Osteoblast (primary cell): ENCODE measurements around the gene CYP26C1. TPM values are rescaled to one million over a fixed set of nuclear protein-coding genes. Genes with fewer than 3 reads are reported as not detected.
A peak's percentile ranks its signal among the peaks of the same experiment; 100 is the strongest.

Experiments
- DNase-seq: peaks from one replicate; pipeline ENCODE4 v3.0.0; 2011; ENCODE audit warnings: low spot score, mixed read lengths; ENCODE audit not compliant: insufficient read length; ENCODE audit errors: missing footprints
- H2AFZ ChIP-seq: 2 replicates; pipeline ENCODE4 v1.6.0; 2011; ENCODE audit warnings: mild to moderate bottlenecking, low read length
- H3K27ac ChIP-seq: 2 replicates; pipeline ENCODE4 v1.5.1; 2011; ENCODE audit warnings: mild to moderate bottlenecking, low read depth, low read length, moderate library complexity
- H3K27me3 ChIP-seq: 2 replicates; pipeline ENCODE4 v1.6.0; 2012; ENCODE audit warnings: mild to moderate bottlenecking, control low read depth, inconsistent platforms, low read length, moderate library complexity; ENCODE audit not compliant: insufficient read depth
- H3K36me3 ChIP-seq: 2 replicates; pipeline ENCODE4 v1.5.1; 2011; ENCODE audit warnings: mild to moderate bottlenecking, low read length, control low read depth, moderate library complexity; ENCODE audit not compliant: insufficient read depth
- H3K4me1 ChIP-seq: 2 replicates; pipeline ENCODE4 v1.5.1; 2011; ENCODE audit warnings: mild to moderate bottlenecking, low read length, control low read depth, moderate library complexity; ENCODE audit not compliant: insufficient read depth
- H3K4me2 ChIP-seq: 2 replicates; pipeline ENCODE4 v1.6.0; 2011; ENCODE audit warnings: mild to moderate bottlenecking, low read length; ENCODE audit not compliant: insufficient read depth
- H3K4me3 ChIP-seq: fragments of 200-600 bp; sonication (generic); 3 replicates; pipeline ENCODE4 v1.5.1; 2012; ENCODE audit warnings: mild to moderate bottlenecking, low read length, inconsistent platforms; ENCODE audit not compliant: insufficient read depth
- H3K79me2 ChIP-seq: 2 replicates; pipeline ENCODE4 v1.6.0; 2012; ENCODE audit warnings: mild to moderate bottlenecking, low read length, control low read depth, inconsistent platforms; ENCODE audit not compliant: insufficient read depth
- H3K9me3 ChIP-seq: 2 replicates; pipeline ENCODE4 v1.5.1; 2011; ENCODE audit warnings: low read depth, low read length, control low read depth
- H4K20me1 ChIP-seq: 2 replicates; pipeline ENCODE4 v1.6.0; 2012; ENCODE audit warnings: mild to moderate bottlenecking, low read length, control low read depth; ENCODE audit not compliant: insufficient read depth
- CTCF ChIP-seq: IDR thresholded peaks from 2 replicates; pipeline ENCODE4 v1.5.1; 2011; ENCODE audit warnings: mild to moderate bottlenecking, low read depth, low read length, moderate library complexity; ENCODE audit errors: extremely low read depth
- total RNA-seq: library from RNA; depleted of rRNA; stranded (reverse); fragments of >200 nt; gene quantifications from 2 replicates; pipeline ENCODE4 v1.2.3, GENCODE V29; 2012

CYP26C1 gene
- total RNA-seq, 1 donor = under 0.01 TPM

- no peak for TF ChIP-seq CTCF
Observed at GRCh38 chr10:93088466-93088865, 27.9 kb downstream of the CYP26C1 start.

GRCh38 chr10:93090619-93091018, 30.0 kb downstream of the CYP26C1 start:
- H3K4me2 ChIP-seq = no peak overlapping the region
- H3K9me3 ChIP-seq = no peaks in the 10 kb centered on the region
- H3K27ac ChIP-seq = no peak overlapping the region
- no peaks in the 10 kb centered on the region for H3K36me3 ChIP-seq
- no peak for TF ChIP-seq CTCF
- H4K20me1 ChIP-seq = no peaks in the 10 kb centered on the region
- DNase-seq = no peak
- no peaks in the 10 kb centered on the region for H3K79me2 ChIP-seq
- H2AFZ ChIP-seq = no peak overlapping the region
- no peaks in the 10 kb centered on the region for H3K27me3 ChIP-seq
- H3K4me1 ChIP-seq = no peaks in the 10 kb centered on the region
- no peak overlapping the region for H3K4me3 ChIP-seq

More at GRCh38 chr10:93088466-93088865, 27.9 kb downstream of the CYP26C1 start:
- DNase-seq = peak; percentile 15
- Histone ChIP-seq H4K20me1 (no peaks in the 10 kb centered on the region), H3K4me1 (no peaks in the 10 kb centered on the region), H3K4me2 (no peak overlapping the region), H3K79me2 (no peaks in the 10 kb centered on the region), H3K27me3 (no peaks in the 10 kb centered on the region), H3K4me3 (no peak overlapping the region), H3K9me3 (no peaks in the 10 kb centered on the region), H2AFZ (no peak overlapping the region), H3K36me3 (no peaks in the 10 kb centered on the region), H3K27ac (no peak overlapping the region)

GRCh38 chr10:93091960-93092359, 31.4 kb downstream of the CYP26C1 start:
- Histone ChIP-seq H2AFZ (no peak overlapping the region), H3K9me3 (no peaks in the 10 kb centered on the region), H3K36me3 (no peaks in the 10 kb centered on the region), H4K20me1 (no peaks in the 10 kb centered on the region), H3K4me1 (no peaks in the 10 kb centered on the region), H3K79me2 (no peaks in the 10 kb centered on the region), H3K27ac (no peak overlapping the region), H3K4me2 (no peak overlapping the region), H3K27me3 (no peaks in the 10 kb centered on the region), H3K4me3 (no peak overlapping the region)
- TF ChIP-seq CTCF = no peak
- no peak for DNase-seq

- H3K27ac ChIP-seq = no peak overlapping the region
- no peaks in the 10 kb centered on the region for H4K20me1 ChIP-seq
- no peaks in the 10 kb centered on the region for H3K4me1 ChIP-seq
- no peak overlapping the region for H3K4me2 ChIP-seq
- no peak overlapping the region for H3K4me3 ChIP-seq
- TF ChIP-seq CTCF = no peak
- no peaks in the 10 kb centered on the region for H3K79me2 ChIP-seq
- H3K9me3 ChIP-seq = no peaks in the 10 kb centered on the region
- H2AFZ ChIP-seq = no peak overlapping the region
- H3K27me3 ChIP-seq = no peaks in the 10 kb centered on the region
- no peaks in the 10 kb centered on the region for H3K36me3 ChIP-seq
- DNase-seq = no peak
Observed at GRCh38 chr10:93095225-93095624, 34.6 kb downstream of the CYP26C1 start.
